ENCODE measurements around the gene ANK3. TPM values are rescaled to one million over a fixed set of nuclear protein-coding genes. Genes with fewer than 3 reads are reported as not detected.

Gene ANK3
- total and polyA plus RNA-seq, 7 donors: 10.8 to 86.7 (median 42.5) TPM

DNA sequence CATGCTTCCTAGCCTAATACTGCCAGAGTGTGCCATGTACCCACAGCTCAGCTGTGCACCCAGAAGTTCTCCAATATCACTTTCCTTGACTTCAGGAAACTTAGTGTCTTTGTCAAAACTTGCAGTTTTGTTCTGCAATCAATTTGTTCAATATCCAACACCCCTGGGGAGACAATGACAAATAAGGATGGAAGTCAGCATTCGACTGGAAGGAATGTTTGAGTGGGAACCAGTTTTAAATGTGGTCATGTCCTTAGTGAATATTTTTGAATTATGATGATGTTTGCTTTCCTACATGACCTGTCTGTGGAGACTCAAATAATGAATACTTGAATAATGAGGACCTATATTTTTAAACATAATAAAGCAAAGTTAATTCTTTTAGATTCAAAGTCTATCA, 112.0 kb downstream of the ANK3 start:
- no peaks in the 10 kb centered on the region for H3K27me3 ChIP-seq
- DNase-seq: no peak
- H3K4me1 ChIP-seq: no peaks in the 10 kb centered on the region
- H3K9me3 ChIP-seq: no peaks in the 10 kb centered on the region
- no peak overlapping the region for H3K27ac ChIP-seq
- WGBS, 2 donors: 90 to 96% methylated on average over 1 of the region's 1 CpG
- H3K36me3 ChIP-seq: no peaks in the 10 kb centered on the region
- intact Hi-C loops (cut with DNase I): no loop called here
- H3K4me3 ChIP-seq: no peak overlapping the region
- TF ChIP-seq, protein P1, sequence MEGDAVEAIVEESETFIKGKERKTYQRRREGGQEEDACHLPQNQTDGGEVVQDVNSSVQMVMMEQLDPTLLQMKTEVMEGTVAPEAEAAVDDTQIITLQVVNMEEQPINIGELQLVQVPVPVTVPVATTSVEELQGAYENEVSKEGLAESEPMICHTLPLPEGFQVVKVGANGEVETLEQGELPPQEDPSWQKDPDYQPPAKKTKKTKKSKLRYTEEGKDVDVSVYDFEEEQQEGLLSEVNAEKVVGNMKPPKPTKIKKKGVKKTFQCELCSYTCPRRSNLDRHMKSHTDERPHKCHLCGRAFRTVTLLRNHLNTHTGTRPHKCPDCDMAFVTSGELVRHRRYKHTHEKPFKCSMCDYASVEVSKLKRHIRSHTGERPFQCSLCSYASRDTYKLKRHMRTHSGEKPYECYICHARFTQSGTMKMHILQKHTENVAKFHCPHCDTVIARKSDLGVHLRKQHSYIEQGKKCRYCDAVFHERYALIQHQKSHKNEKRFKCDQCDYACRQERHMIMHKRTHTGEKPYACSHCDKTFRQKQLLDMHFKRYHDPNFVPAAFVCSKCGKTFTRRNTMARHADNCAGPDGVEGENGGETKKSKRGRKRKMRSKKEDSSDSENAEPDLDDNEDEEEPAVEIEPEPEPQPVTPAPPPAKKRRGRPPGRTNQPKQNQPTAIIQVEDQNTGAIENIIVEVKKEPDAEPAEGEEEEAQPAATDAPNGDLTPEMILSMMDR (IDR thresholded peaks at IDR 0.05): no peak
- no peak for TF ChIP-seq POLR2AphosphoS5 (IDR thresholded peaks at IDR 0.05)

DNA sequence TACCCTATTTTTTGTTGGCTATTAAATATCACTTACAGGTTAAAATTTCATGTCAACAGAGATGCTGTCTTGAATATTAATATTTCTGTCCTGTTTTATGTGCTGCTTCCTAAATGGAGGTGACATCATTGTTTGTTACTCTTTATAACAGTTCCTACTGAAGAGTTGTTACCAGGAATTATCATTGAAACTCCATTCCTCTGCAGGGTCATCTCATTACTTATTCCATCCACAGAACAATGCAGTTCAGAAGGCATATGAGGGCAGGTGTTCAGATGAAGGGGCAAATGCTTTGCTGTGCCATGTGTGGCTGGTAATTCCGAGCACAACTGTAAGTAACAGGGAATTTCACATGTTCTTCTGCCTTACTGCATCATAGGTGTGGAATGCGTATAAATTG, 113.4 kb downstream of the ANK3 start:
- H3K4me1 ChIP-seq: no peaks in the 10 kb centered on the region
- DNase-seq: no peak
- 95 to 96% methylated on average over 2 of the region's 2 CpGs for WGBS, 2 donors
- H3K4me3 ChIP-seq: no peak overlapping the region
- intact Hi-C loops (cut with DNase I): no loop called here
- H3K27me3 ChIP-seq: no peaks in the 10 kb centered on the region
- H3K9me3 ChIP-seq: no peaks in the 10 kb centered on the region
- H3K27ac ChIP-seq: no peak overlapping the region
- H3K36me3 ChIP-seq: no peaks in the 10 kb centered on the region
- TF ChIP-seq POLR2AphosphoS5 (IDR thresholded peaks at IDR 0.05) (no peak), POLR2A (IDR thresholded peaks at IDR 0.05) (no peak), EP300 (IDR thresholded peaks at IDR 0.05) (no peak)
- TF ChIP-seq, protein P1 (IDR thresholded peaks at IDR 0.05): no peak

DNA sequence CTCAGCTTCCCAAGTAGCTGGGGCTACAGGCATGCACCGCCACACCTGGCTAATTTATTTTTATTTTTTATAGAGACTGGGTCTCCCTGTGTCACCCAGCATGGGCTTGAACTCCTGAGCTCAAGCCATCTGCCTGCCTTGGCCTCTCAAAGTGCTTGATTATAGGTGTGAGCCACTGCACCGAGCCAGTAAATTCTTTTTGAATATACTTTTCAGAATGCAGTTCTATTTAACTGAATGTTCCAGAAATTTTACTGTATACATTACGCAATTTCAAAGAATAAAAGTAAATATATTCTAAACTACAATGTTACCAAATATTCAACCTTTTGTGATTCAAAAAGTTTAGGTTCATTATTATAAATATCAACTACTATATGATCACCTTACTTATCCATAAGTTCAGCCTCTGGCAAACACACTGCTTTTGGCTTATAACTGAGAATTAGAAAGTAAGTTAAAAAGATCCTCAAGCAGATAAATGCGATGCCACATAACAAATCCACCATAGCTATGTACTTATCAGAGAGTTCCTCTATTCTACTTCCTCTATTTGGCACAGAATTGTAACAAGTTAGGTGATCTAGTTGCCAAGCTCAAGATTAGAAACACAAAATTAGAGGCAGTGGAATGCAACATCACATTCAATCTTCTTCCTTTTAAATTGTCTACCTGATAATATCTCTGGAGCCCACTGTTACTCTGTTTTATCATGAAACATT, 118.2 kb downstream of the ANK3 start:
- Histone ChIP-seq H3K36me3 (no peaks in the 10 kb centered on the region), H3K4me1 (no peaks in the 10 kb centered on the region), H3K9me3 (no peaks in the 10 kb centered on the region), H3K27ac (no peak overlapping the region), H3K4me3 (no peak overlapping the region), H3K27me3 (no peaks in the 10 kb centered on the region)
- no peak for TF ChIP-seq POLR2AphosphoS5 (IDR thresholded peaks at IDR 0.05)
- TF ChIP-seq POLR2A (IDR thresholded peaks at IDR 0.05): no peak
- TF ChIP-seq EP300 (IDR thresholded peaks at IDR 0.05): no peak
- TF ChIP-seq, protein P1 (IDR thresholded peaks at IDR 0.05): no peak
- 83 to 86% methylated on average over 4 of the region's 4 CpGs for WGBS, 2 donors
- intact Hi-C loops (cut with DNase I): no loop called here
- no peak for DNase-seq

DNA sequence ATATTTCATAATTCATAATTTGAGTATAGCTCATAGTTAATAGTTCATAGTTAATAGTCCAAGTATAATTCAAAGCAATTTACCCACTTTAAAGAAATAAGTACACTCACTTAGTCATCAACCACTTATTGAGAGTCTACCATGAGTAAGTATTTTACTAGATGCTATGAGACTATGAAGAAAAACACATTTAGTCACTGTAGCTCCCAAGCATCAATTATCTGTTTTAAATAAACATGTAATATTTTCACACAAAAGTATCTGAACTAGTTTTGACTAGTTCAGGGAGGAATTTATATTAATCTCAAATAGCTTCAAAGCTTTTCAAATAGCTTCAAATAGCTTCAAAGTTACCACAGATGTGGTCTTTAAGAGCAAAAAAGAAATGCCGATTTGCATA, 119.2 kb downstream of the ANK3 start:
- Histone ChIP-seq H3K4me3 (no peak overlapping the region), H3K36me3 (no peaks in the 10 kb centered on the region), H3K4me1 (no peaks in the 10 kb centered on the region), H3K27me3 (no peaks in the 10 kb centered on the region), H3K27ac (no peak overlapping the region), H3K9me3 (no peaks in the 10 kb centered on the region)
- 89 to 97% methylated on average over 1 of the region's 1 CpG for WGBS, 2 donors
- intact Hi-C loops (cut with DNase I): no loop called here
- DNase-seq: no peak
- TF ChIP-seq, protein P1 (IDR thresholded peaks at IDR 0.05): no peak
- TF ChIP-seq EP300 (IDR thresholded peaks at IDR 0.05) (no peak), POLR2AphosphoS5 (IDR thresholded peaks at IDR 0.05) (no peak), POLR2A (IDR thresholded peaks at IDR 0.05) (no peak)

DNA sequence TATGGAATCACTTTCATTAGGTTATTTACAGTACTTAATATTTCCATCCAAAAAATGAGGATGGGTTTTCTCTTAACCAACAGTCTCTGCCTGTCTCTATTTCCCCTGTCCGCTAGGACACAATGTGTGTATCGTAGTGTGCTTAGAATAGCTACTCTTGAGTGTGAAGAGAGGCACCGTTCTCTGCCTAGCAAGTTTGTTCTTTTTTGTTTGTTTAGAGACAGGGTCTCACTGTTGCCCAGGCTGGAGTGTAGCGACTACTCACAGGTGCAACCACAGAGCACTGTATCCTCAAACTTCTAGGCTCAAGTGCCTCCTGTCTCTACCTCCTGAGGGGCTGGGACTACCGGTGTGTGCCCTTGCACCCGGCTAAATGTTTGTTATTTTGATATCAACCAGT, 121.9 kb downstream of the ANK3 start:
- intact Hi-C loops (cut with DNase I): no loop called here
- DNase-seq: no peak
- H3K27me3 ChIP-seq: no peaks in the 10 kb centered on the region
- H3K9me3 ChIP-seq: no peaks in the 10 kb centered on the region
- H3K4me1 ChIP-seq: no peaks in the 10 kb centered on the region
- H3K4me3 ChIP-seq: no peak overlapping the region
- TF ChIP-seq, protein P1 (IDR thresholded peaks at IDR 0.05): no peak
- TF ChIP-seq POLR2A (IDR thresholded peaks at IDR 0.05) (no peak), POLR2AphosphoS5 (IDR thresholded peaks at IDR 0.05) (no peak), EP300 (IDR thresholded peaks at IDR 0.05) (no peak)
- H3K36me3 ChIP-seq: no peaks in the 10 kb centered on the region
- 90 to 96% methylated on average over 6 of the region's 6 CpGs for WGBS, 2 donors
- no peak overlapping the region for H3K27ac ChIP-seq

Measured in sigmoid colon (tissue), 7 donors.